Activated naive CD8-positive, alpha-beta T cell (primary cell): ENCODE results near the gene KRT76.

Source experiments
- H3K27ac Mint-ChIP-seq: one replicate; pipeline ENCODE4 v1.8.0; 2021; ENCODE audit warnings: mixed read lengths
- H3K27me3 Mint-ChIP-seq: one replicate; pipeline ENCODE4 v1.8.0; 2021; ENCODE audit warnings: mixed read lengths
- H3K36me3 Mint-ChIP-seq: one replicate; pipeline ENCODE4 v1.8.0; 2021; ENCODE audit warnings: mixed read lengths
- H3K4me1 Mint-ChIP-seq: one replicate; pipeline ENCODE4 v1.8.0; 2021; ENCODE audit warnings: low read depth, mixed read lengths
- H3K4me3 Mint-ChIP-seq: one replicate; pipeline ENCODE4 v1.8.0; 2021; ENCODE audit warnings: mild to moderate bottlenecking, mixed read lengths
- H3K9me3 Mint-ChIP-seq: one replicate; pipeline ENCODE4 v1.8.0; 2021; ENCODE audit warnings: low read depth, mixed read lengths

KRT76 gene

DNA sequence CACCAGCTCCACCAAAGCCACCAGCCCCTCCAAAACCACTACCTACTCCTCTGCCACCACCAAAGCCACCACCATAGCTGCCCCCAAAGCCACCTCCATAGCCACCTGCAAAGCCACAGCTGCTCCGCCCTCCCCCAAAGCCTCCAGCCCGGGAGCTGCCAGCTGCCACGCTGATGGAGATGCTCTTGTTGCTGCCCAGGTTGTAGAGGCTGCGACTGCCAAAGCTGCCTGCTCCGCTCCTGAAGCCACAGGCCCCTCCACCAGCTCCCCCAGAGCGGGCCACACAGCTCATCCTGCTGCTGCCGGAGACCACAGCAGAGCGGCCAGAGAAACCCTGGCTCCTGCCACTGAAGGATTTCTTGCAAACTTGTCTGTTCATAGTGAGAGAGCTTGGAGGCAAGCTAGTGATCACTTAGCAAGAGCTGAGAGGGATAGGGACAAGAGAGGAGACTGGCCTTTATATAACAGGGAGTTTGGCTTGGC is at the start of gene KRT76:
Gene KRT76, minus strand, starts transcription at position 433 of the 483 bp plus-strand sequence. Its CDS starts 54 bp downstream, at position 379.
- Mint-ChIP-seq H3K27ac (no peak within 1 kb of the TSS), H3K4me1 (no peaks in the 10 kb centered on the region), H3K27me3 (no peaks in the 10 kb centered on the region), H3K9me3 (no peaks in the 10 kb centered on the region), H3K36me3 (no peaks in the 10 kb centered on the region), H3K4me3 (no peak within 1 kb of the TSS)

GRCh38 chr12:52825961-52826360 is 48.8 kb upstream of the KRT76 start:
- Mint-ChIP-seq H3K27ac (no peak overlapping the region), H3K36me3 (no peaks in the 10 kb centered on the region), H3K27me3 (no peaks in the 10 kb centered on the region), H3K9me3 (no peaks in the 10 kb centered on the region), H3K4me1 (peaks cover 15% of the 10 kb centered on the region), H3K4me3 (no peak overlapping the region)

- Mint-ChIP-seq H3K4me1 (peaks cover 15% of the 10 kb centered on the region), H3K27ac (no peak overlapping the region), H3K4me3 (no peak overlapping the region), H3K36me3 (no peaks in the 10 kb centered on the region), H3K27me3 (no peaks in the 10 kb centered on the region), H3K9me3 (no peaks in the 10 kb centered on the region)
Observed at GRCh38 chr12:52824741-52825410, 47.7 kb upstream of the KRT76 start.

DNA sequence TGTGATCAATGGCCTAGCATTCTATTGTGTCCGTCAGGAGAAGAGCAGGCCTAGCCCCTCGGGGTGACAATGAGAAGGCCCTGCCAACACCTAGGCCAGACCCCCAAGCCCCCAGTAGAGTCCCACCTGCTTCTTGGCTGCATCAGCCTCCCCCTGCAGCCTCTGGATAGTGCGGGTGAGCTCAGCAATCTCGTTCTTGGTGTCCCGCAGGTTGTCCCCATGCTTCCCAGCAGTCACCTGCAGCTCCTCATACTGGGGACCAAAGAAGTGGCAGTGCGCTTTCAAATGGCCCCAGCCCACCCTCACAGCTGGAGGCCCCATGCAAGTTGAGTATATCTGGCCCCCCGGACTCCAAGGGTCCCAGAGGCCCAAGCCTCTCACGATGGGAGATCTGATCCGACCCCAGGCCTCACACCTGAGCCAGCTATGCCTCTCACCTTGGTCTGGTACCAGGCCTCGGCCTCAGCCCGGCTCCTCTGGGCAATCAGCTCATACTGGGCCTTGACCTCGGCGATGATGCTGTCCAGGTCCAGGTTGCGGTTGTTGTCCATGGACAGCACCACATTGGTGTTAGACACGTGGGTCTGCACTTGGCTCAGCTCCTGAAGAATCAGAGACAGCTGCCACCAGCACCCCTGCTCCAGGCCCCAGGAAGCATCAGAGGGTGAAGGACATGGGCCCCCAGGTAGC is 46.8 kb upstream of the KRT76 start:
- Mint-ChIP-seq H3K4me3 (no peak overlapping the region), H3K27me3 (no peaks in the 10 kb centered on the region), H3K9me3 (no peaks in the 10 kb centered on the region), H3K4me1 (peaks cover 13% of the 10 kb centered on the region), H3K27ac (no peak overlapping the region), H3K36me3 (no peaks in the 10 kb centered on the region)

GRCh38 chr12:52822771-52823510 is 45.8 kb upstream of the KRT76 start:
- Mint-ChIP-seq H3K27me3 (no peaks in the 10 kb centered on the region), H3K27ac (no peak overlapping the region), H3K36me3 (no peaks in the 10 kb centered on the region), H3K4me3 (no peak overlapping the region), H3K4me1 (peaks cover 10% of the 10 kb centered on the region), H3K9me3 (no peaks in the 10 kb centered on the region)

- Mint-ChIP-seq H3K27ac (no peak overlapping the region), H3K4me3 (no peak overlapping the region), H3K36me3 (no peaks in the 10 kb centered on the region), H3K4me1 (peaks cover 18% of the 10 kb centered on the region), H3K9me3 (no peaks in the 10 kb centered on the region), H3K27me3 (no peaks in the 10 kb centered on the region)
Observed at GRCh38 chr12:52821826-52822660, 44.9 kb upstream of the KRT76 start.

DNA sequence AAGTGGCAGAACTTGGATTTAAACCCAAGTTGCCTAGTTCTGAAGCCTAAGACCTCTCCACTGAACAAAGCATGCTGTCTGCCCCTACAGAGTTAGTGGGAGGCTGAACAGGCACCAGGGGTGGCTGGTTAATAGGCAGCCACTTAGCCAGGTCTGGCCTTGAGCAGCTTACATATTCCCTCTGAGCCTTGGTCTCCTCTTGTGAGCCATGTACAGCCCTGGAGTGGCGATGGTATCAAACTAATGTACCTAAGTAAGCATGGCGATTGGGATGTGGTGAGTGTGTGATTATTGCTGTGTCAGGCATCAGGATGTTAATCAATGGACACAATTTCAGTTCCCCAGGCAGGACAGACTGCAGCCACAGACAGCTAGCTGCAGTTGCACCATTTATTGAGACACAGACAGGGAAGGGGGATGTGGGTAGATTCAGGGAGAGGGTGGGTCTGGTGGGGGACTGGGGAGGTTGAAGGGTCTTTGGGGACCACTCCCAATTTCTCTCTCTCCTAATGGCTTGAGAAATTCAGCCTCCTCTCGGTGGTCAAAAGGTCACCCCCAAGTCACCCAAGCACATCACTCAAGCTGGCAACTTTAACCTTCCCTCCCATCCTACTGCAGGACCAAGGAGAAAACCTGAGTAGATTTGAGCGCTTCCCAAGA is 44.1 kb upstream of the KRT76 start:
- H3K27ac Mint-ChIP-seq = no peak overlapping the region
- no peaks in the 10 kb centered on the region for H3K36me3 Mint-ChIP-seq
- peaks cover 18% of the 10 kb centered on the region for H3K4me1 Mint-ChIP-seq
- no peaks in the 10 kb centered on the region for H3K27me3 Mint-ChIP-seq
- no peaks in the 10 kb centered on the region for H3K9me3 Mint-ChIP-seq
- no peak overlapping the region for H3K4me3 Mint-ChIP-seq

DNA sequence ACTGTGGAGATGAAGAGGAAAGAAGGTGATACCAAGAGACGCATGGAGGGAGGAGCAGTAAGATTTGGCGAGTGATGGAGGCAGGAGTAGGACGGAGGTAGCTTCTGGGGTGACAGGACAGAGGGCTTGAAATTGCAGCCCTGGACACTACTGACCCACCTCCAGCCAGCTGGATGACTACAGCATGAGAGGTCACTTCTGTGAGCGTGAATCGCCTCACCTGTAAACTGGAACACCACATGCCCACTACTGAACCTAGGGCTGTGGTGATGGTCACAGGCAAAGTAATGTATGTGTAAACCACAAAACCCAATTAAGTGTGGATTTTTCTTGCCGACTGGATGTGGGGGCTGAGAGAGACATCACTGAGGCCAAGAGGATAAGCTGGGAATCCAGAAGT is 43.4 kb upstream of the KRT76 start:
- Mint-ChIP-seq H3K36me3 (no peaks in the 10 kb centered on the region), H3K4me3 (no peak overlapping the region), H3K27ac (no peak overlapping the region), H3K4me1 (peaks cover 18% of the 10 kb centered on the region), H3K9me3 (no peaks in the 10 kb centered on the region), H3K27me3 (no peaks in the 10 kb centered on the region)

DNA sequence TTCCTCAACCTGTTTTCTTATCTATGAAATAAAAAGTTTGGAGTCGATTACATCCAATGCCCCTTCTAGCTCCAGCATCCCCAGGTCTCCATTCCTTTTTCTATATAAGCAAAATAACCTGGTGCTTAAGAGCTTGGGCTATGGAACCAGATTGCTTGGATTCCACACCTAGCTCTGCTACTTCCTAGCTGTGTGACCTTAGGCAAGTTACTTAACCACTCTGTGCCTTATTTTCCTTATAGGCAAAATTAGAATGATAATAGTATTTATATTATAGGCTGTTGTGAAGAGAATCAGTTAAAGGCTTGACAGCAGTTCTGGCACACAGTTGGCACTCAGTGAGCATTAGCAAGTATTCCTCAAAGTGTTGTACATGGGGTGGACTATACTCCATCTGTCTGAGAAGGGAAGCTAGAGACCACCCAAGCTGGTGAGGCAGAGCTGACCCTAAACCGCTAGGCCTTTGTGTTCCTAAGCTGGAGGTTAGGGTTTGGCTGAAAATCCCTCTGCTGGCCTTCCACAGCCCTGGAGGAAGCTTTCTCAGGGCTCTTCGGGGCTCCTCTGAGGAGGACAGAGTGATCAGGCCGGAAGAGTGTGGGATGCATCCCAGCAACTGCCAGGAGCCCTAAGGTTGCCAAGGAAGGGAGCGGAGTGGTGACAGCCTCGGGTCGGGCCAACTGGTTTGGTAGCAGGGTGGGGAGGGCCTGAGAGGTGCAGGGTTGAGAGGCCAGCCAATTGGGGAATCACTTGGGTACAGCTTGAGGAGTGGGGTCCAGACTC is 42.8 kb upstream of the KRT76 start:
- Mint-ChIP-seq H3K36me3 (no peaks in the 10 kb centered on the region), H3K4me3 (no peak overlapping the region), H3K27ac (no peak overlapping the region), H3K27me3 (no peaks in the 10 kb centered on the region), H3K4me1 (peaks cover 18% of the 10 kb centered on the region), H3K9me3 (no peaks in the 10 kb centered on the region)

DNA sequence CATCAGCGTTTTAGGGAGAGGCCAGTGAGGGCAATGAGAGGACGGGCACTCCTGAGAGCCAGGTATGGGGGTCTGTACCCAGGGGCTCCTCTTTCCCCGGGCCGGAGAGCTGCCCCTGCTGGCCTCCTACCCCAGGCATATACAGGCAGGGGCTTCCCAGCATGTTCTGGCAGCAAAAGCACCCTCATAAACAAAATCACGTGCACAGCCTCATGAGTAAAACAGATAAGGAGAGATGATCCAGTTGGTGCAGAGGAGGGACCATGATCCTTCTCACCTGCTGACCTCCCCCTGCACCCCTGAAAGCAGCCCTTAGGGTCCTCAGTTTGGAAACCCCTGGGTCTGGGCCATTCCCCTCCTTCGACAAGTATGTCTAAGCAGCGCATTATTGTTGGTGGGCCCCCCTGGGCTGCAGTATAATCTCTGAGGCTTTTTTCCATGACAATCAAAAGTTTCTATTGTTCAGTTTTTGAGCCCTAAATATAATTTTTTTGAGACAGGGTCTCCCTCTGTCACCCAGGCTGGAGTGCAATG is 41.8 kb upstream of the KRT76 start:
- H3K27me3 Mint-ChIP-seq = no peaks in the 10 kb centered on the region
- no peaks in the 10 kb centered on the region for H3K9me3 Mint-ChIP-seq
- no peak overlapping the region for H3K27ac Mint-ChIP-seq
- H3K4me3 Mint-ChIP-seq = no peak overlapping the region
- H3K36me3 Mint-ChIP-seq = no peaks in the 10 kb centered on the region
- peaks cover 18% of the 10 kb centered on the region for H3K4me1 Mint-ChIP-seq

GRCh38 chr12:52818388-52818787 is 41.2 kb upstream of the KRT76 start:
- H3K36me3 Mint-ChIP-seq = no peaks in the 10 kb centered on the region
- no peaks in the 10 kb centered on the region for H3K9me3 Mint-ChIP-seq
- H3K4me1 Mint-ChIP-seq = peaks cover 18% of the 10 kb centered on the region
- no peak overlapping the region for H3K27ac Mint-ChIP-seq
- no peaks in the 10 kb centered on the region for H3K27me3 Mint-ChIP-seq
- no peak overlapping the region for H3K4me3 Mint-ChIP-seq

- Mint-ChIP-seq H3K27me3 (no peaks in the 10 kb centered on the region), H3K36me3 (no peaks in the 10 kb centered on the region), H3K27ac (no peak overlapping the region), H3K9me3 (no peaks in the 10 kb centered on the region), H3K4me1 (peaks cover 18% of the 10 kb centered on the region), H3K4me3 (no peak overlapping the region)
Observed at GRCh38 chr12:52817699-52818238, 40.6 kb upstream of the KRT76 start.

DNA sequence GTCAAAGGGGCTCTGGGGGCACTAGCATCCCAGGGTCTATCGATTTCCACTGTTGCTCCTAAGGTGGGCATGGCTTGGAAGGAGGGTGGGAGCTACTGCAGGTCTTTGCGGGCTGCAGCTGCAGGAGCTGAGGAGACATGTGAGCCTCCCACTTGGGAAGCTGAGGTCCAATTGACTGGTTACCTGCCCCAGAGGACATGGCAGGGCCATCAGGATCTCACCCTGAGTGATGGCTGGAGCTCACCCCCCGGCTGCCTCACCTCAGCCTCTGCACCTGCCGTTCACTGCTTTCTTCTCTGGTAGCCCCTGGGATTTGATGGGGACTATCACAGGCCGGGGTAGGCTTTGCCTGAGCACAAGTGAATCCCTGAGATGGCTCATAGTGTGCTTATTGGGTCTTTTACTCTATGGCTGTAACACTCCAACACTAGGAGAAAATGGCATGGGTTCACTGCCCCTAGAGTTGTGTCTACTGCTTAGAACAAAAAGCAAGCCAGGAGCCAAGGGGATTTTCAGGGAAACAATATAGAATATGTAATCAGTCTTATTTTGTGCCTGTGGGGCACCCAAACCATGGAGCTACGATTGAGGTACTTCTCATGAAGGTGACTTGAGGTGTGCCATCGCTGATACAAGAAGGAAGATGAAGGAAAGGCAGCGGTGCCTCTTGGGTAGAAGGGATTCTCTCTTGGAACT is 40.0 kb upstream of the KRT76 start:
- no peak overlapping the region for H3K27ac Mint-ChIP-seq
- H3K27me3 Mint-ChIP-seq = no peaks in the 10 kb centered on the region
- H3K4me1 Mint-ChIP-seq = peaks cover 18% of the 10 kb centered on the region
- H3K9me3 Mint-ChIP-seq = no peaks in the 10 kb centered on the region
- H3K36me3 Mint-ChIP-seq = no peaks in the 10 kb centered on the region
- no peak overlapping the region for H3K4me3 Mint-ChIP-seq
